HG02938 (cell line): ENCODE data around the gene ZNF813.
"Not testable (repeated sequence)": the region's sequence is repeated elsewhere in the genome, so short reads cannot be mapped to it uniquely, and the experiment has no call there.

Experiments used
- ATAC-seq: cut with Tn5 transposase; IDR thresholded peaks from one replicate; pipeline ENCODE4 v1.9.1; 2021; ENCODE audit warnings: mild to moderate bottlenecking, moderate library complexity; ENCODE audit not compliant: unreplicated experiment

ZNF813 gene

GRCh38 chr19:53467485-53468262, at the start of gene ZNF813:
Gene ZNF813, plus strand, starts transcription at chr19:53467733. Its CDS starts 16,090 bp downstream, at chr19:53483823.
- ATAC-seq, result peak; percentile 76

- not testable (repeated sequence) for ATAC-seq
Observed at GRCh38 chr19:53420520-53421315, 46.8 kb upstream of the ZNF813 start.

- no peak for ATAC-seq
Observed at GRCh38 chr19:53422551-53422950, 45.0 kb upstream of the ZNF813 start.

- not testable (repeated sequence) for ATAC-seq
Observed at GRCh38 chr19:53423074-53423473, 44.5 kb upstream of the ZNF813 start.

GRCh38 chr19:53423680-53424079, 43.9 kb upstream of the ZNF813 start:
- ATAC-seq, result not testable (repeated sequence)

GRCh38 chr19:53424968-53425597, 42.5 kb upstream of the ZNF813 start:
- no peak for ATAC-seq

- ATAC-seq, result peak; percentile 91
Observed at GRCh38 chr19:53431399-53432087, 36.0 kb upstream of the ZNF813 start, which contains the start of gene ZNF761. Gene ZNF761, plus strand, starts transcription at chr19:53431984. Its CDS starts 15,285 bp downstream, at chr19:53447269.

GRCh38 chr19:53432088-53432661, 35.4 kb upstream of the ZNF813 start:
- peak; percentile 30 for ATAC-seq

- ATAC-seq, result not testable (repeated sequence)
Observed at GRCh38 chr19:53443809-53444208, 23.7 kb upstream of the ZNF813 start.

GRCh38 chr19:53447196-53447595, 20.3 kb upstream of the ZNF813 start:
- ATAC-seq, result not testable (repeated sequence)

GRCh38 chr19:53455828-53456227, 11.7 kb upstream of the ZNF813 start:
- no peak for ATAC-seq

GRCh38 chr19:53460131-53460721, 7.3 kb upstream of the ZNF813 start:
- not testable (repeated sequence) for ATAC-seq

GRCh38 chr19:53461866-53462265, 5.7 kb upstream of the ZNF813 start:
- ATAC-seq, result no peak

GRCh38 chr19:53462861-53463260, 4.7 kb upstream of the ZNF813 start:
- ATAC-seq, result no peak

- no peak for ATAC-seq
Observed at GRCh38 chr19:53463263-53463662, 4.3 kb upstream of the ZNF813 start.

GRCh38 chr19:53466726-53467484, 628 bp upstream of the ZNF813 start:
- peak; percentile 10 for ATAC-seq

- ATAC-seq, result not testable (repeated sequence)
Observed at GRCh38 chr19:53468628-53469027, 1.1 kb downstream of the ZNF813 start.

GRCh38 chr19:53471916-53472315, 4.4 kb downstream of the ZNF813 start:
- no peak for ATAC-seq

GRCh38 chr19:53474832-53475231, 7.3 kb downstream of the ZNF813 start:
- not testable (repeated sequence) for ATAC-seq
